H9 (cell line): ENCODE data around the gene GSTO1. TPM values are rescaled to one million over a fixed set of nuclear protein-coding genes. Genes with fewer than 3 reads are reported as not detected.

Source experiments
- DNase-seq: peaks from one replicate; pipeline ENCODE4 v3.0.0-alpha.2; 2017
- H2AFZ ChIP-seq: one replicate; pipeline ENCODE4 v1.6.1; 2013; ENCODE audit warnings: mild to moderate bottlenecking, low read length, control low read depth, moderate library complexity
- H2AK5ac ChIP-seq: 2 replicates; pipeline ENCODE4 v1.6.1; 2013; ENCODE audit warnings: low read length, control low read depth, mixed read lengths; ENCODE audit not compliant: insufficient read length
- H2BK120ac ChIP-seq: one replicate; pipeline ENCODE4 v1.6.1; 2013; ENCODE audit warnings: low read depth, mild to moderate bottlenecking, low read length, control low read depth, inconsistent platforms; ENCODE audit not compliant: poor library complexity, severe bottlenecking
- H2BK12ac ChIP-seq: 2 replicates; pipeline ENCODE4 v1.6.1; 2013; ENCODE audit warnings: low read length, control low read depth, mixed read lengths, low read depth; ENCODE audit not compliant: insufficient read length
- H2BK15ac ChIP-seq: 2 replicates; pipeline ENCODE4 v1.6.1; 2013; ENCODE audit warnings: low read depth, low read length, control low read depth
- H2BK20ac ChIP-seq: one replicate; pipeline ENCODE4 v1.6.1; 2013; ENCODE audit warnings: low read depth, mild to moderate bottlenecking, low read length, control low read depth, inconsistent platforms; ENCODE audit not compliant: poor library complexity, severe bottlenecking
- H2BK5ac ChIP-seq: 2 replicates; pipeline ENCODE4 v1.6.1; 2013; ENCODE audit warnings: low read length, control low read depth, mixed read lengths; ENCODE audit not compliant: insufficient read length
- H3K14ac ChIP-seq: 2 replicates; pipeline ENCODE4 v1.6.1; 2013; ENCODE audit warnings: low read length, control low read depth; ENCODE audit not compliant: insufficient read depth
- H3K18ac ChIP-seq: 2 replicates; pipeline ENCODE4 v1.6.1; 2013; ENCODE audit warnings: low read depth, mild to moderate bottlenecking, mixed read lengths, low read length, control low read depth; ENCODE audit not compliant: insufficient read length
- H3K23ac ChIP-seq: 2 replicates; pipeline ENCODE4 v1.6.1; 2013; ENCODE audit warnings: low read length, control low read depth, mixed read lengths, low read depth; ENCODE audit not compliant: insufficient read length
- H3K23me2 ChIP-seq: 2 replicates; pipeline ENCODE4 v1.6.1; 2013; ENCODE audit warnings: low read depth, mild to moderate bottlenecking, mixed read lengths, low read length, control low read depth; ENCODE audit not compliant: insufficient read length, poor library complexity, severe bottlenecking
- H3K27ac ChIP-seq: 2 replicates; pipeline ENCODE4 v1.5.1; 2013; ENCODE audit warnings: low read length, control low read depth, mixed read lengths, low read depth; ENCODE audit not compliant: insufficient read length
- H3K27me3 ChIP-seq: 2 replicates; pipeline ENCODE4 v1.6.1; 2013; ENCODE audit warnings: low read length, control low read depth, inconsistent platforms; ENCODE audit not compliant: insufficient read depth
- H3K4ac ChIP-seq: 2 replicates; pipeline ENCODE4 v1.6.1; 2013; ENCODE audit warnings: low read depth, mild to moderate bottlenecking, control low read depth, inconsistent platforms, low read length, moderate library complexity
- H3K4me1 ChIP-seq: 2 replicates; pipeline ENCODE4 v1.6.1; 2013; ENCODE audit warnings: low read length, control low read depth, inconsistent platforms; ENCODE audit not compliant: insufficient read depth
- H3K4me2 ChIP-seq: 2 replicates; pipeline ENCODE4 v1.6.1; 2013; ENCODE audit warnings: low read length, control low read depth, mixed read lengths; ENCODE audit not compliant: insufficient read length, insufficient read depth
- H3K56ac ChIP-seq: 2 replicates; pipeline ENCODE4 v1.6.1; 2013; ENCODE audit warnings: low read depth, mild to moderate bottlenecking, mixed read lengths, low read length, control low read depth; ENCODE audit not compliant: insufficient read length
- H3K79me1 ChIP-seq: 2 replicates; pipeline ENCODE4 v1.6.1; 2013; ENCODE audit warnings: low read depth, mild to moderate bottlenecking, moderate library complexity, low read length, control low read depth, inconsistent platforms; ENCODE audit not compliant: insufficient read depth, poor library complexity, severe bottlenecking
- H3K79me2 ChIP-seq: 2 replicates; pipeline ENCODE4 v1.6.1; 2013; ENCODE audit warnings: low read length, control low read depth, inconsistent platforms; ENCODE audit not compliant: insufficient read depth
- H3K9ac ChIP-seq: 2 replicates; pipeline ENCODE4 v1.6.1; 2013; ENCODE audit warnings: low read length, control low read depth, mixed read lengths; ENCODE audit not compliant: insufficient read length; ENCODE audit errors: extremely low read depth
- H3K9me3 ChIP-seq: one replicate; pipeline ENCODE4 v1.6.1; 2013; ENCODE audit warnings: low read depth, low read length, inconsistent platforms; ENCODE audit not compliant: control insufficient read depth
- H3T11ph ChIP-seq: one replicate; pipeline ENCODE4 v1.6.1; 2013; ENCODE audit warnings: mild to moderate bottlenecking, low read length, control low read depth, inconsistent platforms
- H4K20me1 ChIP-seq: one replicate; pipeline ENCODE4 v1.6.1; 2013; ENCODE audit not compliant: control insufficient read depth, insufficient read length, insufficient read depth
- H4K5ac ChIP-seq: 2 replicates; pipeline ENCODE4 v1.6.1; 2013; ENCODE audit warnings: low read depth, mild to moderate bottlenecking, mixed read lengths, low read length, control low read depth; ENCODE audit not compliant: insufficient read length
- H4K8ac ChIP-seq: replicated peaks from 2 replicates; pipeline ENCODE4 v1.6.1; 2013; ENCODE audit warnings: low read length, control low read depth, mixed read lengths, low read depth; ENCODE audit not compliant: insufficient read length
- H4K91ac ChIP-seq: 2 replicates; pipeline ENCODE4 v1.6.1; 2013; ENCODE audit warnings: low read depth, mild to moderate bottlenecking, moderate library complexity, mixed read lengths, low read length, control low read depth; ENCODE audit not compliant: insufficient read length
- H3K27ac Mint-ChIP-seq, 3 experiments: 2 replicates in 2 of 3; 3 replicates in 1 of 3; pipeline ENCODE4 v1.8.0; 2020 to 2021; ENCODE audit warnings: mixed read lengths in 3 of 3, mild to moderate bottlenecking in 1 of 3, moderate library complexity in 1 of 3
- H3K27me3 Mint-ChIP-seq: 2 replicates; pipeline ENCODE4 v1.8.0; 2021; ENCODE audit warnings: low read depth, mild to moderate bottlenecking, moderate library complexity, mixed read lengths
- H3K36me3 Mint-ChIP-seq, 3 experiments: 2 replicates in 2 of 3; 3 replicates in 1 of 3; pipeline ENCODE4 v1.8.0; 2020 to 2021; ENCODE audit warnings: low read depth in 3 of 3, mixed read lengths in 3 of 3; ENCODE audit not compliant: insufficient read depth in 1 of 3
- H3K4me1 Mint-ChIP-seq, 2 experiments: 2 replicates each; pipeline ENCODE4 v1.8.0; 2020; ENCODE audit warnings: mixed read lengths in 2 of 2
- H3K4me3 Mint-ChIP-seq, 2 experiments: 2 replicates in 1 of 2; 3 replicates in 1 of 2; pipeline ENCODE4 v1.8.0; 2020 to 2021; ENCODE audit warnings: mild to moderate bottlenecking in 2 of 2, mixed read lengths in 2 of 2, moderate library complexity in 1 of 2
- H3K9me3 Mint-ChIP-seq, 2 experiments: 2 replicates in 1 of 2; 3 replicates in 1 of 2; pipeline ENCODE4 v1.8.0; 2020; ENCODE audit warnings: mild to moderate bottlenecking in 2 of 2, mixed read lengths in 2 of 2, moderate library complexity in 1 of 2
- CTCF ChIP-seq: fragments of 200-600 bp; sonication (generic); conservative IDR thresholded peaks from 3 replicates; pipeline ENCODE4 v1.8.0; 2021; ENCODE audit warnings: antibody characterized with exemption, mild to moderate bottlenecking
- WGBS: extraction: QIAGEN DNeasy Blood & Tissue Kit; methylation state at CpG from one replicate; pipeline ENCODE4 v1.1.7; 2013; ENCODE audit warnings: missing lambda C conversion rate, low lambda C conversion rate, mixed read lengths; ENCODE audit not compliant: insufficient read length; ENCODE audit errors: extremely low coverage; 5-methylcytosine and 5-hydroxymethylcytosine counted together
- total RNA-seq: library from RNA; stranded (reverse); gene quantifications from 2 replicates; pipeline ENCODE4 v1.2.1, GENCODE V29; 2021

GSTO1 gene
- total RNA-seq, 1 experiment from 2014 or later, result 114 TPM

- Histone ChIP-seq H2BK15ac (no peak overlapping the region), H2BK5ac (no peak overlapping the region), H3K18ac (no peak overlapping the region), H3K27ac (no peak overlapping the region), H3K79me1 (no peaks in the 10 kb centered on the region), H3K23me2 (no peaks in the 10 kb centered on the region), H3K4ac (no peak overlapping the region), H3K56ac (no peak overlapping the region), H3K79me2 (no peaks in the 10 kb centered on the region), H3K14ac (no peak overlapping the region), H4K8ac (no peak overlapping the region), H4K91ac (no peak overlapping the region), H3K4me1 (no peaks in the 10 kb centered on the region), H4K5ac (no peak overlapping the region), H2BK12ac (no peak overlapping the region), H2BK120ac (no peak overlapping the region), H3K27me3 (no peaks in the 10 kb centered on the region), H3K4me2 (no peak overlapping the region), H2AK5ac (no peak overlapping the region), H3K9ac (no peak overlapping the region), H2AFZ (no peak overlapping the region), H4K20me1 (no peaks in the 10 kb centered on the region), H3K9me3 (peaks cover 5% of the 10 kb centered on the region), H3T11ph (no peak overlapping the region), H2BK20ac (no peak overlapping the region), H3K23ac (no peak overlapping the region)
- DNase-seq, result no peak
- no peak overlapping the region for H3K27ac Mint-ChIP-seq
- peaks cover 27% of the 10 kb centered on the region in 2 experiments for H3K9me3 Mint-ChIP-seq
- peaks cover 18 to 24% (median 18%) of the 10 kb centered on the region in 3 experiments for H3K36me3 Mint-ChIP-seq
- no peak overlapping the region for H3K4me3 Mint-ChIP-seq
- peaks cover 18 to 20% of the 10 kb centered on the region in 2 experiments for H3K4me1 Mint-ChIP-seq
- no CpG with 5 or more reads among the region's 2 CpGs for WGBS
- no peak for TF ChIP-seq CTCF
- no peaks in the 10 kb centered on the region; the same call in none of the 2 replicates for H3K27me3 Mint-ChIP-seq
Measured at GRCh38 chr10:104303594-104304355, 49.1 kb downstream of the GSTO1 start.
